H1 (cell line): ENCODE data around the gene PLAC1. TPM values are rescaled to one million over a fixed set of nuclear protein-coding genes. Genes with fewer than 3 reads are reported as not detected.

ENCODE experiments used
- CTCF ChIA-PET: fragments of 300-600 bp; sonication (Branson Sonifier 250); formaldehyde crosslinking; loops from one replicate; lab custom pipeline; 2021; ENCODE audit not compliant: partially characterized antibody; lab: Charles Lee
- POLR2A ChIA-PET: fragments of 300-600 bp; sonication (Branson Sonifier 250); formaldehyde crosslinking; loops from one replicate; lab custom pipeline; 2021; ENCODE audit warnings: inconsistent platforms; ENCODE audit not compliant: partially characterized antibody; lab: Charles Lee
- DNase-seq, 2 experiments: peaks; one replicate each; pipeline versions ENCODE4 v3.0.0 to v3.0.0-alpha.2; 2010 to 2022; ENCODE audit warnings: low spot score in 2 of 2, low read depth in 1 of 2, mixed read lengths in 1 of 2
- FAIRE-seq: peaks from 2 replicates; lab custom pipeline; 2011; peaks lifted over from hg19 to GRCh38; lab: Jason Lieb, UNC
- H2AFZ ChIP-seq: 2 replicates; pipeline ENCODE4 v1.8.1; 2012; ENCODE audit warnings: low read length, inconsistent platforms
- H2AK5ac ChIP-seq: 2 replicates; pipeline ENCODE4 v1.6.1; 2013; ENCODE audit warnings: low read depth, low read length
- H2BK120ac ChIP-seq: replicated peaks from 2 replicates; pipeline ENCODE3; 2013; ENCODE audit warnings: low read depth, low read length, inconsistent platforms
- H2BK12ac ChIP-seq: 2 replicates; pipeline ENCODE4 v1.6.1; 2013; ENCODE audit warnings: low read depth, low read length
- H2BK15ac ChIP-seq: 2 replicates; pipeline ENCODE4 v1.6.1; 2013; ENCODE audit warnings: low read length
- H2BK20ac ChIP-seq: 2 replicates; pipeline ENCODE4 v1.6.1; 2013; ENCODE audit warnings: low read length
- H2BK5ac ChIP-seq: 2 replicates; pipeline ENCODE4 v1.6.1; 2013; ENCODE audit warnings: low read depth, low read length
- H3K14ac ChIP-seq: 2 replicates; pipeline ENCODE4 v1.6.1; 2013; ENCODE audit warnings: inconsistent platforms; ENCODE audit not compliant: insufficient read length
- H3K18ac ChIP-seq: 2 replicates; pipeline ENCODE4 v1.6.1; 2013; ENCODE audit warnings: low read length; ENCODE audit errors: extremely low read depth
- H3K23ac ChIP-seq: 2 replicates; pipeline ENCODE4 v1.6.1; 2013; ENCODE audit warnings: inconsistent platforms; ENCODE audit not compliant: insufficient read length
- H3K23me2 ChIP-seq: 2 replicates; pipeline ENCODE4 v1.6.1; 2013; ENCODE audit warnings: low read depth, low read length
- H3K27ac ChIP-seq: 2 replicates; pipeline ENCODE4 v1.6.1; 2011; ENCODE audit warnings: low read depth, low read length, inconsistent platforms
- H3K27me3 ChIP-seq, 4 experiments: replicated peaks in 1 of 4; 1 replicate in 1 of 4; 2 replicates in 3 of 4; pipeline versions ENCODE4 v1.6.1 to v1.8.1; 2011 to 2013; ENCODE audit warnings: low read length in 3 of 4, mild to moderate bottlenecking in 3 of 4, inconsistent platforms in 2 of 4, mixed read lengths in 2 of 4, moderate library complexity in 1 of 4; ENCODE audit not compliant: control insufficient read depth in 3 of 4, insufficient read depth in 3 of 4; ENCODE audit errors: extremely low read depth in 1 of 4
- H3K36me3 ChIP-seq, 4 experiments: 2 replicates each; pipeline versions ENCODE4 v1.6.1 to v1.8.1; 2011 to 2013; ENCODE audit warnings: mild to moderate bottlenecking in 4 of 4, low read length in 3 of 4, moderate library complexity in 2 of 4, control low read depth in 1 of 4, inconsistent platforms in 1 of 4; ENCODE audit not compliant: insufficient read depth in 4 of 4, control insufficient read depth in 2 of 4
- H3K4ac ChIP-seq: replicated peaks from 2 replicates; pipeline ENCODE3; 2013; ENCODE audit warnings: low read length, low read depth, mixed read lengths, inconsistent platforms; ENCODE audit not compliant: insufficient read length
- H3K4me1 ChIP-seq, 4 experiments: replicated peaks in 1 of 4; 1 replicate in 1 of 4; 2 replicates in 3 of 4; pipeline versions ENCODE4 v1.6.1 to v1.8.1; 2011 to 2013; ENCODE audit warnings: low read length in 3 of 4, inconsistent platforms in 2 of 4, mixed read lengths in 1 of 4; ENCODE audit not compliant: insufficient read depth in 4 of 4, control insufficient read depth in 3 of 4
- H3K4me2 ChIP-seq, 2 experiments: 2 replicates each; pipeline versions ENCODE4 v1.6.1 to v1.8.1; 2011 to 2013; ENCODE audit warnings: low read depth in 2 of 2, low read length in 2 of 2, control low read depth in 1 of 2, inconsistent platforms in 1 of 2, mild to moderate bottlenecking in 1 of 2; ENCODE audit not compliant: insufficient read depth in 1 of 2
- H3K4me3 ChIP-seq, 4 experiments: fragments of 200-600, 300-600 bp in 1 of 4; sonication (generic), shearing (Covaris generic), sonication (Bioruptor Twin) in 1 of 4; 2 replicates each; pipeline versions ENCODE4 v1.5.1 to v1.8.1; 2011 to 2016; ENCODE audit warnings: low read length in 4 of 4, low read depth in 3 of 4, control low read depth in 2 of 4, inconsistent platforms in 2 of 4, mild to moderate bottlenecking in 2 of 4, mixed read lengths in 1 of 4, moderate library complexity in 1 of 4; ENCODE audit not compliant: insufficient read depth in 2 of 4; ENCODE audit errors: extremely low read depth in 1 of 4
- H3K56ac ChIP-seq: replicated peaks from 2 replicates; pipeline ENCODE3; 2013; ENCODE audit warnings: low read depth, mild to moderate bottlenecking, mixed read lengths, low read length, inconsistent platforms; ENCODE audit not compliant: insufficient read length
- H3K79me1 ChIP-seq: 2 replicates; pipeline ENCODE4 v1.6.1; 2013; ENCODE audit warnings: low read depth, low read length, control low read depth
- H3K79me2 ChIP-seq, 2 experiments: 2 replicates each; pipeline versions ENCODE4 v1.6.1 to v1.8.1; 2012 to 2013; ENCODE audit warnings: low read length in 2 of 2, mild to moderate bottlenecking in 2 of 2, inconsistent platforms in 1 of 2; ENCODE audit not compliant: insufficient read depth in 2 of 2, control insufficient read depth in 1 of 2
- H3K9ac ChIP-seq, 4 experiments: replicated peaks in 1 of 4; 1 replicate in 1 of 4; 2 replicates in 3 of 4; pipeline versions ENCODE4 v1.6.1 to v1.8.1; 2011 to 2013; ENCODE audit warnings: low read depth in 3 of 4, low read length in 3 of 4, control low read depth in 2 of 4, mild to moderate bottlenecking in 2 of 4, moderate library complexity in 2 of 4, inconsistent platforms in 1 of 4; ENCODE audit errors: extremely low read depth in 1 of 4
- H3K9me3 ChIP-seq, 2 experiments: 2 replicates each; pipeline versions ENCODE4 v1.6.1 to v1.8.1; 2012 to 2013; ENCODE audit warnings: mild to moderate bottlenecking in 2 of 2, moderate library complexity in 2 of 2, control low read depth in 1 of 2, inconsistent platforms in 1 of 2, low read depth in 1 of 2, low read length in 1 of 2, mixed read lengths in 1 of 2; ENCODE audit not compliant: insufficient read depth in 2 of 2
- H4K20me1 ChIP-seq, 2 experiments: replicated peaks in 1 of 2; 2 replicates each; pipeline versions ENCODE3 to v1.8.1; 2011 to 2013; ENCODE audit warnings: inconsistent platforms in 2 of 2, low read length in 2 of 2, mild to moderate bottlenecking in 1 of 2; ENCODE audit not compliant: insufficient read depth in 2 of 2, control insufficient read depth in 1 of 2
- H4K5ac ChIP-seq: 2 replicates; pipeline ENCODE4 v1.6.1; 2013; ENCODE audit warnings: low read length, low read depth, mixed read lengths, inconsistent platforms; ENCODE audit not compliant: insufficient read length
- H4K8ac ChIP-seq: 2 replicates; pipeline ENCODE4 v1.8.0; 2013; ENCODE audit warnings: mild to moderate bottlenecking, moderate library complexity, low read length, inconsistent platforms; ENCODE audit not compliant: insufficient read depth; ENCODE audit errors: extremely low read depth
- H4K91ac ChIP-seq: replicated peaks from 2 replicates; pipeline ENCODE3; 2013; ENCODE audit warnings: low read length, mixed read lengths, inconsistent platforms; ENCODE audit not compliant: insufficient read length
- CBX8 ChIP-seq: fragments of 300-800, 300-1000 bp; sonication (generic); IDR thresholded peaks from 2 replicates; pipeline ENCODE4 v1.7.1; 2016; ENCODE audit warnings: low read depth, low read length, borderline replicate concordance
- GTF2F1 ChIP-seq: IDR thresholded peaks from 2 replicates; pipeline ENCODE4 v1.6.1; 2012; ENCODE audit warnings: low read depth, low read length, improper control_type of control experiment, borderline replicate concordance
- NRF1 ChIP-seq: IDR thresholded peaks from 2 replicates; pipeline ENCODE4 v1.6.1; 2011; ENCODE audit warnings: mild to moderate bottlenecking, low read depth, low read length, improper control_type of control experiment
- RAD21 ChIP-seq, 2 experiments: IDR thresholded peaks in 1 of 2; conservative IDR thresholded peaks in 1 of 2; 2 replicates each; pipeline ENCODE4 v1.6.1; 2011; ENCODE audit warnings: low read depth in 2 of 2, low read length in 2 of 2, improper control_type of control experiment in 1 of 2, inconsistent platforms in 1 of 2, mild to moderate bottlenecking in 1 of 2, moderate library complexity in 1 of 2
- SAP30 ChIP-seq: fragments of 300-600 bp; sonication (generic); IDR thresholded peaks from 2 replicates; pipeline ENCODE4 v1.7.1; 2012; ENCODE audit warnings: low read length, moderate library complexity, mild to moderate bottlenecking, inconsistent platforms; ENCODE audit not compliant: insufficient read depth, insufficient replicate concordance
- SIN3A ChIP-seq, 2 experiments: IDR thresholded peaks in 1 of 2; conservative IDR thresholded peaks in 1 of 2; 2 replicates each; pipeline ENCODE4 v1.6.1; 2011 to 2012; ENCODE audit warnings: low read length in 2 of 2, improper control_type of control experiment in 1 of 2, low read depth in 1 of 2, mild to moderate bottlenecking in 1 of 2
- SRF ChIP-seq: IDR thresholded peaks from 2 replicates; pipeline ENCODE4 v1.6.1; 2011; ENCODE audit warnings: mild to moderate bottlenecking, low read depth, low read length, moderate library complexity
- SUZ12 ChIP-seq: fragments of 200-600 bp; sonication (generic); IDR thresholded peaks from 2 replicates; pipeline ENCODE4 v1.6.1; 2012; ENCODE audit warnings: mild to moderate bottlenecking, inconsistent platforms, low read length, moderate library complexity, mixed read lengths
- YY1 ChIP-seq: IDR thresholded peaks from 2 replicates; pipeline ENCODE4 v1.6.1; 2011; ENCODE audit warnings: low read depth, mild to moderate bottlenecking, low read length
- ZNF274 ChIP-seq: IDR thresholded peaks from 2 replicates; pipeline ENCODE4 v1.7.0; 2012; ENCODE audit warnings: low read length, borderline replicate concordance; ENCODE audit errors: extremely low read depth
- WGBS, 2 experiments: shearing (Covaris generic) in 1 of 2; methylation state at CpG; one replicate each; pipeline versions ENCODE4 v1.1.6 to v1.1.7; 2013 to 2015; ENCODE audit warnings: low lambda C conversion rate in 2 of 2, mixed read lengths in 2 of 2, inconsistent platforms in 1 of 2, low coverage in 1 of 2, missing lambda C conversion rate in 1 of 2; ENCODE audit not compliant: insufficient replicate concordance in 2 of 2, insufficient coverage in 1 of 2, insufficient read length in 1 of 2; ENCODE audit errors: extremely low coverage in 1 of 2, missing lambda C conversion rate in 1 of 2; 5-methylcytosine and 5-hydroxymethylcytosine counted together
- polyA plus RNA-seq, 7 experiments: library from polyadenylated mRNA; depleted of rRNA in 3 of 7; stranded (reverse) in 5 of 7; unstranded in 2 of 7; fragments of >200 nt in 5 of 7; fragments of 200-250 nt in 2 of 7; gene quantifications; 1 replicate in 5 of 7; 2 replicates in 1 of 7; 4 replicates in 1 of 7; pipeline versions ENCODE4 v1.2.1 to v1.2.3, GENCODE V29; 2011 to 2013; ENCODE audit warnings: missing spikeins in 2 of 7, mixed read lengths in 2 of 7
- total RNA-seq: library from RNA; stranded (reverse); fragmentation: NEBNext Ultra II Directional; extraction: Animal tissue kit (Norgen Biotek cat#: 25700); gene quantifications from 2 replicates; pipeline ENCODE4 v1.2.1, GENCODE V29; 2021
- TF ChIP-seq, protein P1 (sequence below), 3 experiments: IDR thresholded peaks; 1 replicate in 2 of 3; 2 replicates in 1 of 3; pipeline versions ENCODE4 v1.5.1 to v1.6.1; 2011; ENCODE audit warnings: low read length in 3 of 3, mild to moderate bottlenecking in 3 of 3, inconsistent platforms in 2 of 3, low read depth in 1 of 3, moderate library complexity in 1 of 3; ENCODE audit not compliant: insufficient read depth in 1 of 3; ENCODE audit errors: control extremely low read depth in 1 of 3

Gene PLAC1
- total and polyA plus RNA-seq, 2 of the 8 experiments (the other 6 are each of a cell fraction or from before 2014, with no cell fraction given): 1.8 TPM; not detected in 1

DNA sequence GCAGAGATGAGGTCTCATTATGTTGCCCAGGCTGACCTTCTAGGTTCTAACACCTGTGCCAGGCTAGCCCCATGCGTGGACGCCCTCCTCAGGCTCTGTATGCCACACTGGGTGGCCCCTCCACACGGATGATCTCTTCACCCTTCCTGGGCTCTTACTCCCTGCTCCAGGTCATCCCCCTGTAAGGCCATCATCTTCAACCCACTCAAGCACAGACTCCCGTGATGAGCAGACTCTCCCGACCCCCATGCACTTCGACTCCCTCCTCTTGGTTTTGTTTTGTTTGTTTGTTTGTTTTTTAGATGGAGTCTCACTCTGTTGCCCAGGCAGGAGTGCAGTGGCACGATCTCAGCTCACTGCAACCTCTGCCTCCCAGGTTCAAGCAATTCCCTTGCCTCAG lies 127.4 kb downstream of the PLAC1 start:
- Histone ChIP-seq H3K79me1 (no peaks in the 10 kb centered on the region), H4K91ac (no peak overlapping the region), H3K23ac (no peak overlapping the region), H3K56ac (no peak overlapping the region), H2BK5ac (no peak overlapping the region), H3K14ac (no peak overlapping the region), H3K79me2 (no peaks in the 10 kb centered on the region), H2AK5ac (no peak overlapping the region), H4K5ac (no peak overlapping the region), H4K8ac (no peak overlapping the region), H3K4me2 (no peak overlapping the region), H2BK15ac (no peak overlapping the region), H2BK12ac (no peak overlapping the region), H3K4ac (no peak overlapping the region), H3K27ac (no peak overlapping the region), H2BK20ac (no peak overlapping the region), H3K4me3 (no peak overlapping the region), H2BK120ac (no peak overlapping the region), H3K36me3 (no peaks in the 10 kb centered on the region), H3K9me3 (no peaks in the 10 kb centered on the region), H3K27me3 (peaks cover 0 to 4% (median 3%) of the 10 kb centered on the region in 4 experiments; a peak in 3 of 7 replicates), H3K18ac (no peak overlapping the region), H4K20me1 (no peaks in the 10 kb centered on the region), H3K4me1 (peaks cover 0 to 9% (median 0%) of the 10 kb centered on the region in 4 experiments; a peak in 2 of 7 replicates), H3K9ac (no peak overlapping the region), H2AFZ (no peak overlapping the region), H3K23me2 (no peaks in the 10 kb centered on the region)
- FAIRE-seq (no peak), DNase-seq (no peak)
- POLR2A ChIA-PET: no interaction called here
- CTCF ChIA-PET: no interaction called here
- 87% methylated on average over 7 of the region's 7 CpGs; no CpG with 5 or more reads in 1 of the 2 experiments for WGBS, 2 experiments
- TF ChIP-seq SIN3A (conservative IDR thresholded peaks at IDR 0.05 in 1 of 2, IDR thresholded peaks at IDR 0.05 in 1 of 2; ENCODE audit: low read depth in 1 of 2, low read length in 2 of 2): no peak
- no peak for TF ChIP-seq YY1
- TF ChIP-seq SAP30: no peak
- TF ChIP-seq GTF2F1: no peak
- TF ChIP-seq ZNF274: no peak
- TF ChIP-seq RAD21 (IDR thresholded peaks at IDR 0.05 in 1 of 2, conservative IDR thresholded peaks at IDR 0.05 in 1 of 2; ENCODE audit: low read depth in 2 of 2, low read length in 2 of 2): no peak
- TF ChIP-seq SUZ12: no peak
- no peak for TF ChIP-seq CBX8
- no peak for TF ChIP-seq SRF
- TF ChIP-seq, protein P1, sequence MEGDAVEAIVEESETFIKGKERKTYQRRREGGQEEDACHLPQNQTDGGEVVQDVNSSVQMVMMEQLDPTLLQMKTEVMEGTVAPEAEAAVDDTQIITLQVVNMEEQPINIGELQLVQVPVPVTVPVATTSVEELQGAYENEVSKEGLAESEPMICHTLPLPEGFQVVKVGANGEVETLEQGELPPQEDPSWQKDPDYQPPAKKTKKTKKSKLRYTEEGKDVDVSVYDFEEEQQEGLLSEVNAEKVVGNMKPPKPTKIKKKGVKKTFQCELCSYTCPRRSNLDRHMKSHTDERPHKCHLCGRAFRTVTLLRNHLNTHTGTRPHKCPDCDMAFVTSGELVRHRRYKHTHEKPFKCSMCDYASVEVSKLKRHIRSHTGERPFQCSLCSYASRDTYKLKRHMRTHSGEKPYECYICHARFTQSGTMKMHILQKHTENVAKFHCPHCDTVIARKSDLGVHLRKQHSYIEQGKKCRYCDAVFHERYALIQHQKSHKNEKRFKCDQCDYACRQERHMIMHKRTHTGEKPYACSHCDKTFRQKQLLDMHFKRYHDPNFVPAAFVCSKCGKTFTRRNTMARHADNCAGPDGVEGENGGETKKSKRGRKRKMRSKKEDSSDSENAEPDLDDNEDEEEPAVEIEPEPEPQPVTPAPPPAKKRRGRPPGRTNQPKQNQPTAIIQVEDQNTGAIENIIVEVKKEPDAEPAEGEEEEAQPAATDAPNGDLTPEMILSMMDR (IDR thresholded peaks at IDR 0.05; ENCODE audit: control extremely low read depth in 1 of 3, insufficient read depth in 1 of 3, low read depth in 1 of 3, low read length in 3 of 3): no peak
- TF ChIP-seq NRF1: no peak
